ENCODE data around the gene LAMA1. TPM values are rescaled to one million over a fixed set of nuclear protein-coding genes. Genes with fewer than 3 reads are reported as not detected.

Gene LAMA1
- total and polyA plus RNA-seq, 2 experiments from 2014 or later = 11.4 to 36.8 TPM

DNA sequence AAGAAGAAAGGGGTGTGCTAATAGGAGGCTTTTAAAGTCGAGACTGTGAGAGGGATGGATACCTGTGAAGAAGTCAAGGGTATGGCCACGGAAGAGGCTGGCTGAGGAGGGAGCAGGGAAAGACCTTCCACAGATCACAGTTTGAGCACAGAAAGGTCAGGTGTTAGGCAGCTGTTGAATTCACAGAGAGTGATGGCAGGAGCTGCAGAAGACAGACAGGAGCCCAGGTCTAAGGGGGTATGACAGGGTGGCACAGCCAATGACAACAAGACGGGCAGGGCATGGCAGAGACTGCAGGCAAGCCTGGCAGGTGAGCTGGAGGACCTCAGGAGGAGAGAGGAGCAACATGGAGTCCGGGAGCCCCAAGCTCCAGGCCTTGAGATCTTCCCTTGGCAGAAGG is 163.1 kb downstream of the LAMA1 start:
- no peak for DNase-seq (ENCODE audit: low read depth in 1 of 2, low spot score in 1 of 2)
- no peak overlapping the region for H3K4me3 ChIP-seq
- no peak overlapping the region for H3K27ac ChIP-seq
- no peaks in the 10 kb centered on the region for H3K27me3 ChIP-seq
- H3K36me3 ChIP-seq = peaks cover 11% of the 10 kb centered on the region
- TF ChIP-seq CTCF (IDR thresholded peaks at IDR 0.05; ENCODE audit: low read depth, low read length) = no peak
- no peaks in the 10 kb centered on the region for H3K9me3 ChIP-seq (ENCODE audit: low read depth)
- peaks cover 3% of the 10 kb centered on the region for H3K4me1 ChIP-seq (ENCODE audit: low read depth)

GRCh38 chr18:6951336-6952090 is 166.1 kb downstream of the LAMA1 start:
- peaks cover 3% of the 10 kb centered on the region for H3K4me1 ChIP-seq (ENCODE audit: low read depth)
- H3K36me3 ChIP-seq = peaks cover 6% of the 10 kb centered on the region
- H3K4me3 ChIP-seq = no peak overlapping the region
- no peak for TF ChIP-seq CTCF (IDR thresholded peaks at IDR 0.05; ENCODE audit: low read depth, low read length)
- H3K27ac ChIP-seq = no peak overlapping the region
- H3K27me3 ChIP-seq = no peaks in the 10 kb centered on the region
- no peaks in the 10 kb centered on the region for H3K9me3 ChIP-seq (ENCODE audit: low read depth)
- no peak for DNase-seq (ENCODE audit: low read depth in 1 of 2, low spot score in 1 of 2)

GRCh38 chr18:6950641-6951040 is 167.0 kb downstream of the LAMA1 start:
- no peak for TF ChIP-seq CTCF (IDR thresholded peaks at IDR 0.05; ENCODE audit: low read depth, low read length)
- no peak for DNase-seq (ENCODE audit: low read depth in 1 of 2, low spot score in 1 of 2)
- no peaks in the 10 kb centered on the region for H3K9me3 ChIP-seq (ENCODE audit: low read depth)
- H3K36me3 ChIP-seq = peaks cover 6% of the 10 kb centered on the region
- peaks cover 3% of the 10 kb centered on the region for H3K4me1 ChIP-seq (ENCODE audit: low read depth)
- no peaks in the 10 kb centered on the region for H3K27me3 ChIP-seq
- no peak overlapping the region for H3K4me3 ChIP-seq
- no peak overlapping the region for H3K27ac ChIP-seq

- H3K4me1 ChIP-seq (ENCODE audit: low read depth) = peaks cover 3% of the 10 kb centered on the region
- H3K27me3 ChIP-seq = no peaks in the 10 kb centered on the region
- H3K4me3 ChIP-seq = no peak overlapping the region
- no peaks in the 10 kb centered on the region for H3K9me3 ChIP-seq (ENCODE audit: low read depth)
- peaks cover 6% of the 10 kb centered on the region for H3K36me3 ChIP-seq
- no peak for TF ChIP-seq CTCF (IDR thresholded peaks at IDR 0.05; ENCODE audit: low read depth, low read length)
- DNase-seq (ENCODE audit: low read depth in 1 of 2, low spot score in 1 of 2) = no peak
- H3K27ac ChIP-seq = no peak overlapping the region
Observed at GRCh38 chr18:6949800-6950586, 167.6 kb downstream of the LAMA1 start.

DNA sequence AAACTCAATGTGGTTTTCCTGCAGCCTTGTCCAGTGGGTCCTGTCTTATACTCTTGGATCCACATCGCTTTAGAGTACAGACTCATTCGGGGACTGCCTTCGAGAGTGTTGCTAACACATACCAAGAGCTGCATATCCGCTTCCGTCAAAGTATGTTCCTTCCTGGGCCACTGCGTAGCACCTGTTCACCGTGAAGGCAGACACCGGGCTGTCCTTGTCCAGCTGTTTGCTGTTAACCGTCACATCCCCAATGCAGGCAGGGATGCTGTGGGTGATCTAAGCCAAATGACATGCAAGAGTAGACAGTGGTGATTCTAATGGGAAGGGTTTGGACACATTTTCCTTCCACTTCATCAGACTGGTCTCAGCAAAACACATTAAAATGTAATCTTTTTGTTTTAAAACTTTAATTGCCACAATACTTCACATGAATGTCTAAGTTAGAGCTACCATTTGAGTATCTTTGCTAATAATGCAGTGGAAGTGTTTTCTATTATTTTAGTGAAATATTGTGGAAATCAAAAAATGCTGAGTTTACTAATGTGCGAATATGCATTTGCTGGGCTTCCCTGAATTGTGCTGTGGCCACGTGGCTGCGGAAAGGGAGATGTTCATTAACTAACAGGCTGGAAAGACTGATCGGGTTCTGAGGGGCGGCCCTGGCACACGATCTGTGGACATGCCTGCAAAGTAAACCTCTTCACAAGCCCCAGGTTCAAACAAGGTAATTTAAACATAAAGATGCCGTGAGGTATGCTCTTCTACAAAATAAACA is 169.1 kb downstream of the LAMA1 start:
- TF ChIP-seq CTCF (IDR thresholded peaks at IDR 0.05; ENCODE audit: low read depth, low read length) = no peak
- Histone ChIP-seq H3K27me3 (no peaks in the 10 kb centered on the region), H3K4me3 (no peak overlapping the region), H3K4me1 (ENCODE audit: low read depth) (peaks cover 3% of the 10 kb centered on the region), H3K36me3 (peaks cover 6% of the 10 kb centered on the region), H3K9me3 (ENCODE audit: low read depth) (no peaks in the 10 kb centered on the region), H3K27ac (no peak overlapping the region)
- DNase-seq (ENCODE audit: low read depth in 1 of 2, low spot score in 1 of 2) = no peak

All from cardiac muscle cell (in vitro differentiated cells and primary cell).